GM19043 (cell line): ENCODE results near the gene ODAM.
"Not testable (repeated sequence)": the region's sequence is repeated elsewhere in the genome, so short reads cannot be mapped to it uniquely, and the experiment has no call there.

Source experiments
- ATAC-seq: cut with Tn5 transposase; IDR thresholded peaks from one replicate; pipeline ENCODE4 v1.9.1; 2021; ENCODE audit warnings: low read depth; ENCODE audit not compliant: unreplicated experiment

Gene ODAM, protein sequence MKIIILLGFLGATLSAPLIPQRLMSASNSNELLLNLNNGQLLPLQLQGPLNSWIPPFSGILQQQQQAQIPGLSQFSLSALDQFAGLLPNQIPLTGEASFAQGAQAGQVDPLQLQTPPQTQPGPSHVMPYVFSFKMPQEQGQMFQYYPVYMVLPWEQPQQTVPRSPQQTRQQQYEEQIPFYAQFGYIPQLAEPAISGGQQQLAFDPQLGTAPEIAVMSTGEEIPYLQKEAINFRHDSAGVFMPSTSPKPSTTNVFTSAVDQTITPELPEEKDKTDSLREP

GRCh38 chr4:70195425-70195824, at the start of gene ODAM:
Gene ODAM, plus strand, starts transcription at chr4:70195725. Its CDS starts 819 bp downstream, at chr4:70196544.
- no peak for ATAC-seq

GRCh38 chr4:70151271-70151670, 44.3 kb upstream of the ODAM start:
- no peak for ATAC-seq

DNA sequence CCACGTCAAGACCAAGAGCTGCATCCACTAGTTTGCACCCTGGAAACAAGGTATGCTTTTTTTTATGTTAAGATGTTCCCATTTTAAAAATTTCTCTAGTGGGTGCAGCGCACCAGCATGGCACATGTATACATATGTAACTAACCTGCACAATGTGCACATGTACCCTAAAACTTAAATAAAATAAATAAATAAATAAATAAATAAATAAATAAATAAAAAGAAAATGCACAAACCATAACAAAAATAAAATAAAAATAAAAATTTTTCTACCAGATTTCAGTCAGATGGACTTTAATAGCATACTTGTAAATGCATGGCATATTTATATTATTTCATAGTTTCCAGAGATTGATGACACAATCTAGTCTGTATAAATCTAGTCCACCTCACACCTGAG, 43.4 kb upstream of the ODAM start:
- ATAC-seq, result no peak

GRCh38 chr4:70153937-70154336, 41.6 kb upstream of the ODAM start, which contains the start of gene PRR27:
Gene PRR27, plus strand, starts transcription at chr4:70154237. Its CDS starts 139 bp downstream, at chr4:70154376.
- ATAC-seq, result no peak

DNA sequence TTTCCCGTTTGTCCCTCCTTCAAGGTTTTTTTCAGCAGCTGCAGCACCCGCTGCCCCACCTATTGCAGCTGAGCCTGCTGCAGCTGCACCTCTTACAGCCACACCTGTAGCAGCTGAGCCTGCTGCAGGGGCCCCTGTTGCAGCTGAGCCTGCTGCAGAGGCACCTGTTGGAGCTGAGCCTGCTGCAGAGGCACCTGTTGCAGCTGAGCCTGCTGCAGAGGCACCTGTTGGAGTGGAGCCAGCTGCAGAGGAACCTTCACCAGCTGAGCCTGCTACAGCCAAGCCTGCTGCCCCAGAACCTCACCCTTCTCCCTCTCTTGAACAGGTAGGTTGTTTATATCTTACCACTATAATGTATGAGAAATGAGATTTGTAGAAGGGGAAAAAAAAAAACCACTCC, 36.9 kb upstream of the ODAM start:
- no peak for ATAC-seq

- no peak for ATAC-seq
These were observed 18.4 kb upstream of the ODAM start for GRCh38 chr4:70177090-70177489.

DNA sequence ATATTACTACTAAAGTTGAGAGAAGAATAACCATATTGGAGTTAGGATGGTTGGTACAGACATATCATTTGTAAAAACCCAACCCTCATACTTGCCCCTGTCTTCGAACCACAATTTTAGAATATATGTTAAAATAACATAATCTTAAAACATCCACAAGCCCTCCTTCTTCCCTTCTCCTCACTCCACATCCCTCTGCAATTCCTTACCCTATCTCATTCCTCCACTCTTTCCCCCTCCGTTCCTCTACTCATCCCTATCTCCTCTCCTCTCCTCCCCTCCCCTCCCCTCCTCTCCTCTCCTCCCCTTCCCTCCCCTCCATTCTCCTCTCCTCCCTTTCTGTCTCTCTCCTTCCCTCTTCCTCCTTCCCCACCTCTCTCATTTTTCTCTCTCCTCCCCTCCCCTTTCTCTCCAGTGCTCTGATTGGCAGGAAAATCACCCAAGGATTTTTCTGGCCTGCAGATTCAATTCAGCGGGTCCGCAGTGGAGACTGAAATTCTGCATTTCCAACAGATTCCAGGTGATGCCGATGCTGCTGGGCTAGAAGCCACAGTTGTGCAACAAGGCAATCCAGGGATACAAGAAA, 17.4 kb upstream of the ODAM start:
- ATAC-seq, result no peak

DNA sequence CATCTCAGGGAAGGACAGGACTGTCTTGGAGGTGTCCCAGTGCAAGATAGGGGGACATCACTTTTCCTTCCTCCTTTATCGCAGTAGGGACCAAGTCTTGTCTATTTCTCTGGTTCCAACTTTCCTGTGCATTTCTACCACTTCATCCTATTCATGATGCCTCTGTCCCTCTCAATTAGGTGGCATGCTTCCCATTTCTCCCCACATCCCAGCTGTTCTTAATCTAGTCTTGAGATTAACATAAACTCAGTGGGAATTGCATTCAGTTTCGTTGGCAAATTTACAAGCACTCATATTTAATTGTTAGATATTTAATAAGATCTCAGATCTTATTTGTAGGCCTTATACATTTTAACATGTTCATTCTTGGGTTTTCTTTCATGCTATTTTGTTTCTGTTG, 15.7 kb upstream of the ODAM start:
- no peak for ATAC-seq

DNA sequence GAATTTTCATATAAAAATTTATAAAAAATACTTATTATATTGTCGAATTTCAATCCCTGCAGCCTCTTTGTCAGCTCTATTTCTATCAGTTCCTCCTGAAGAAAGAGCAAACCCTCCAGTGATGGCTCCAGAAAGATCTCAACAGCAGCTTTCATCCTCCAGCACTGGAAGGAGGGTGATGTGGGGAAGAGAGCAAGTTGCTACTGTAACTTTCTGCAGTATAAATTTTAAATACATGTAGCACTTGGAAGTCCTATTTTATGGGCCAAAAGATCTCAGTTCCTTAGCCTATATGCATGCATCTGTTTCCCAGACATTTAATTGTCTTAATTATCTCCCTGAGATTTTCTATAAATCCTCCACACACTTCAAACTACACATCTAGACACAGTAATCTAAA, 13.7 kb upstream of the ODAM start:
- no peak for ATAC-seq

- ATAC-seq, result no peak
These were observed 12.9 kb upstream of the ODAM start for GRCh38 chr4:70182517-70183167.

- no peak for ATAC-seq
These were observed 12.2 kb upstream of the ODAM start for GRCh38 chr4:70183168-70183939.

GRCh38 chr4:70183940-70184246, 11.6 kb upstream of the ODAM start:
- no peak for ATAC-seq

GRCh38 chr4:70187216-70187615, 8.3 kb upstream of the ODAM start:
- no peak for ATAC-seq

DNA sequence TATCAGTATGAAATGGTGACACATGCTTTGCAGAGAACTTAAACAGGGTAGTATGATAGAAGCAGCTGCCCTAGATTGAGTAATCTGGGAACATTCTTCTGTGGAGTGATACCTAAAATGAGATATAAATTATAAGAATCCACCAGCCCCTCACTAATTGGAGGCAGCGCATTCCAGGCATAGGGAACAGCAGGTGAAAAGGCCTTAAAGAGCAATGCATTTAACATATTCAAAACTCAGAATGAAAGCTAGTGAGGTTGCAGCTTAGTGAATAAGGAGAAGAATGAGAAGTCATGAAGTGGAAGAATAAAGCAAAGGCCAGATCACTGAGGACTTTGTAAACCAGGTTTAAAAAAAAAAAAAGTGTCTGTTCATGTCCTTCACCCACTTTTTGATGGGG, 4.9 kb upstream of the ODAM start:
- no peak for ATAC-seq

DNA sequence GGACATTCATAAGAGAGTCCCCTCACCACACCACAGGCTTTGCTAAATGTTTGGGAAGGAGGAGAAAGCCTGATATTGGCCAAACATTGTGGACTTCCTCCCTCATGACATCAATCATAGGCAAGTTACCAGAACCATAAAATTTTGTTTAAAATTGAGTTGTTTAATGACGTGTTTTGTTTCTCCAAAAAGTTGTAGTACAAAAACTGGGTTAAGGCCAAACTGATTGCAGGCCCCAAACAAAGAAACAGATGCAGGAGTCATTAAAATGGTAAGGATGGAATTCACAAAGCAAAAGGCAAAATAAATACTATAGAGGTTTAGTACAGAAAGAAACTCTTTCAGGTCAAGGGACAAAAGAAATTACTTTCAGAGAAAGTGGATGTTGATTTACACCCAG, 3.9 kb upstream of the ODAM start:
- no peak for ATAC-seq

DNA sequence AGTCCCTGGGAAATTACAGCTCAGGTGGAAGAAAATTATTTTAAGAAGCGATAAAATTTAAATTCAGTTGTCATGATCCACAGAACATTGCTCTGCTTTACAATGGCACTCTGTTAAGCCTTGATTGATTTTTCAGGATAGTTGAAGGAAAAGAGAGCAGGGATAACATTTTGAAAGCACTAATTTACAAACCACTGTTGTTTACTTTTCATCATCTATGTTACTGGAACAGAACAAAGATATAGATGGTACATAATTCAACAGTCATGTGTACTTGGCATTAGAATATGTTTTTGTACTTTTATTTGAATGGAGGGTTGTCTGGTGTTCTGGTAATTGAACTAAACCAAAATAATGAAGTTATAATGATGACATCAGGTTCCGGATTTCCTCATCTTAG, 2.6 kb upstream of the ODAM start:
- ATAC-seq, result no peak

GRCh38 chr4:70196857-70197256, 1.3 kb downstream of the ODAM start:
- no peak for ATAC-seq

- no peak for ATAC-seq
These were observed 2.3 kb downstream of the ODAM start for GRCh38 chr4:70197842-70198241.

DNA sequence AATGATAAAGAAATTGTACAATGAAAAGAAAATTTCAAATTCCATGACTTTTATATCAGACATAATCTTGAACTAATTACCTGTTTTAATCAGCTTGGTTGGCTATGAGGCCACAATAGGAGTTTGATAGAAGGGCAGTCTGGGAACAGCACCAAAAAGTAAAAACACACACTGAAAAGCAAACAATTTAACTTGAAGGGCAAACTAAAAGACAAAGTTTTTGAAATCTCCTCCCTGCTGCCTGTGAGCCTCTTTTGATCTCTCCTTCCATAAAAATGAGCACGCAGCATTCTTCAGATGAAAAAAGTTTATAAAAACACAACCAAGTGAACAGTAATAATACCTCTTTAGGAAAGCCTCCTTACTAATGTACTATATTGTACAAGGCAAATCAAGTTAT, 8.1 kb downstream of the ODAM start:
- ATAC-seq, result no peak

- ATAC-seq, result not testable (repeated sequence)
These were observed 17.2 kb downstream of the ODAM start for GRCh38 chr4:70212752-70213151.

GRCh38 chr4:70216109-70216508, 20.6 kb downstream of the ODAM start:
- not testable (repeated sequence) for ATAC-seq
